Measurements from ENCODE around the gene B3GNT2. TPM values are rescaled to one million over a fixed set of nuclear protein-coding genes. Genes with fewer than 3 reads are reported as not detected.

The B3GNT2 gene
- total and polyA plus RNA-seq, 2 donors from 2014 or later, result 17.5 to 35.0 TPM

GRCh38 chr2:62199392-62200125 lies 3.6 kb downstream of the B3GNT2 start:
- Histone ChIP-seq H3K9me3 (ENCODE audit: control insufficient read depth in 2 of 3, insufficient read depth in 1 of 3, low read length in 3 of 3) (no peaks in the 10 kb centered on the region), H3K27ac (ENCODE audit: low read depth in 2 of 2, low read length in 2 of 2) (no peak overlapping the region)
- FAIRE-seq, result no peak

GRCh38 chr2:62200291-62200841 lies 4.5 kb downstream of the B3GNT2 start:
- Histone ChIP-seq H3K9ac (ENCODE audit: low read length in 3 of 3) (no peak overlapping the region), H3K27me3 (ENCODE audit: control insufficient read depth, insufficient read depth, low read length) (no peaks in the 10 kb centered on the region), H3K36me3 (ENCODE audit: control insufficient read depth in 2 of 3, insufficient read depth in 3 of 3, low read length in 3 of 3) (no peaks in the 10 kb centered on the region), H3K9me3 (ENCODE audit: control insufficient read depth in 2 of 3, insufficient read depth in 1 of 3, low read length in 3 of 3) (no peaks in the 10 kb centered on the region), H3K4me1 (ENCODE audit: control insufficient read depth in 2 of 3, insufficient read depth in 2 of 3, low read depth in 1 of 3, low read length in 3 of 3) (peaks cover 0 to 44% (median 23%) of the 10 kb centered on the region in 3 donors), H3K4me3 (ENCODE audit: low read length in 3 of 3) (no peak overlapping the region), H3K27ac (ENCODE audit: low read depth in 2 of 2, low read length in 2 of 2) (no peak overlapping the region)
- no peak for FAIRE-seq
- intact Hi-C loops (cut with DNase I), result no loop called here
- no peak for DNase-seq
- no peak for TF ChIP-seq CTCF (IDR thresholded peaks at IDR 0.05; ENCODE audit: borderline replicate concordance, extremely low read depth, insufficient read depth)

More at GRCh38 chr2:62199392-62200125, 3.6 kb downstream of the B3GNT2 start:
- Histone ChIP-seq H3K9ac (ENCODE audit: low read length in 3 of 3) (no peak overlapping the region), H3K27me3 (ENCODE audit: control insufficient read depth, insufficient read depth, low read length) (no peaks in the 10 kb centered on the region), H3K36me3 (ENCODE audit: control insufficient read depth in 2 of 3, insufficient read depth in 3 of 3, low read length in 3 of 3) (no peaks in the 10 kb centered on the region), H3K4me3 (ENCODE audit: low read length in 3 of 3) (peak overlapping the region in 2 of 3 donors; percentile 7 to 84), H3K4me1 (ENCODE audit: control insufficient read depth in 2 of 3, insufficient read depth in 2 of 3, low read depth in 1 of 3, low read length in 3 of 3) (peaks cover 0 to 47% (median 31%) of the 10 kb centered on the region in 3 donors)
- TF ChIP-seq CTCF (IDR thresholded peaks at IDR 0.05; ENCODE audit: borderline replicate concordance, extremely low read depth, insufficient read depth), result no peak
- DNase-seq, result no peak
- intact Hi-C loops (cut with DNase I), result no loop called here

GRCh38 chr2:62200868-62201267 lies 5.0 kb downstream of the B3GNT2 start:
- intact Hi-C loops (cut with DNase I), result no loop called here
- H3K9ac ChIP-seq (ENCODE audit: low read length in 3 of 3), result no peak overlapping the region
- DNase-seq (no peak), FAIRE-seq (no peak)
- H3K4me1 ChIP-seq (ENCODE audit: control insufficient read depth in 2 of 3, insufficient read depth in 2 of 3, low read depth in 1 of 3, low read length in 3 of 3), result peaks cover 0 to 44% (median 22%) of the 10 kb centered on the region in 3 donors
- H3K36me3 ChIP-seq (ENCODE audit: control insufficient read depth in 2 of 3, insufficient read depth in 3 of 3, low read length in 3 of 3), result no peaks in the 10 kb centered on the region
- H3K4me3 ChIP-seq (ENCODE audit: low read length in 3 of 3), result peak overlapping the region in 1 of 3 donors; percentile 28
- no peaks in the 10 kb centered on the region for H3K9me3 ChIP-seq (ENCODE audit: control insufficient read depth in 2 of 3, insufficient read depth in 1 of 3, low read length in 3 of 3)
- no peak overlapping the region for H3K27ac ChIP-seq (ENCODE audit: low read depth in 2 of 2, low read length in 2 of 2)
- no peaks in the 10 kb centered on the region for H3K27me3 ChIP-seq (ENCODE audit: control insufficient read depth, insufficient read depth, low read length)
- no peak for TF ChIP-seq CTCF (IDR thresholded peaks at IDR 0.05; ENCODE audit: borderline replicate concordance, extremely low read depth, insufficient read depth)

Data from kidney (tissue), 14 donors.